LNCAP (cell line): Measurements from ENCODE around the gene TTC38.

Experiments
- CTCF ChIP-seq: fragments of 450-650 bp; IDR thresholded peaks from 2 replicates; pipeline ENCODE4 v1.5.1; 2017; ENCODE audit warnings: mild to moderate bottlenecking

Gene TTC38

GRCh38 chr22:46335201-46336118, 67.7 kb downstream of the TTC38 start, which contains the start of gene TRMU:
Gene TRMU, plus strand, starts transcription at chr22:46335714. Its CDS starts 51 bp downstream, at chr22:46335765.
- TF ChIP-seq CTCF, result no peak

GRCh38 chr22:46336119-46337078, 68.6 kb downstream of the TTC38 start:
- TF ChIP-seq CTCF, result no peak

- no peak for TF ChIP-seq CTCF
Measured at GRCh38 chr22:46337870-46338269, 70.1 kb downstream of the TTC38 start.

- no peak for TF ChIP-seq CTCF
Measured at GRCh38 chr22:46338636-46339035, 70.8 kb downstream of the TTC38 start.

GRCh38 chr22:46339956-46340355, 72.1 kb downstream of the TTC38 start:
- TF ChIP-seq CTCF, result no peak

GRCh38 chr22:46340676-46341075, 72.9 kb downstream of the TTC38 start:
- no peak for TF ChIP-seq CTCF
